ENCODE data around the gene POLRMT.

POLRMT gene

GRCh38 chr19:662962-663681, 29.8 kb upstream of the POLRMT start, which contains the start of gene RNF126:
Gene RNF126, minus strand, starts transcription at chr19:663214. Its CDS starts 93 bp downstream, at chr19:663121.
- DNase-seq, result peak; percentile 91

- DNase-seq, result no peak
Measured at GRCh38 chr19:662207-662961, 29.0 kb upstream of the POLRMT start.

- DNase-seq, result no peak
Measured at GRCh38 chr19:661427-662196, 28.3 kb upstream of the POLRMT start.

- DNase-seq, result no peak
Measured at GRCh38 chr19:660793-661426, 27.6 kb upstream of the POLRMT start.

- no peak for DNase-seq
Measured at GRCh38 chr19:658916-659839, 25.8 kb upstream of the POLRMT start.

GRCh38 chr19:658059-658839, 24.9 kb upstream of the POLRMT start:
- DNase-seq, result no peak

- DNase-seq, result no peak
Measured at GRCh38 chr19:657611-658010, 24.3 kb upstream of the POLRMT start.

- DNase-seq, result no peak
Measured at GRCh38 chr19:656751-657559, 23.6 kb upstream of the POLRMT start.

- DNase-seq, result no peak
Measured at GRCh38 chr19:655691-656090, 22.4 kb upstream of the POLRMT start.

GRCh38 chr19:653425-653824, 20.1 kb upstream of the POLRMT start:
- no peak for DNase-seq

GRCh38 chr19:652467-653389, 19.4 kb upstream of the POLRMT start:
- no peak for DNase-seq

GRCh38 chr19:651991-652390, 18.7 kb upstream of the POLRMT start:
- DNase-seq, result no peak

- no peak for DNase-seq
Measured at GRCh38 chr19:651114-651818, 17.9 kb upstream of the POLRMT start.

GRCh38 chr19:650121-650520, 16.8 kb upstream of the POLRMT start:
- no peak for DNase-seq

GRCh38 chr19:648904-649801, 15.8 kb upstream of the POLRMT start:
- DNase-seq, result no peak

GRCh38 chr19:648305-648704, 15.0 kb upstream of the POLRMT start:
- DNase-seq, result no peak

- no peak for DNase-seq
Measured at GRCh38 chr19:647566-648284, 14.4 kb upstream of the POLRMT start.

Measured in NCI-H2107 (cell line).